ENCODE measurements around the gene MYZAP. TPM values are rescaled to one million over a fixed set of nuclear protein-coding genes. Genes with fewer than 3 reads are reported as not detected.

Gene MYZAP
- polyA plus RNA-seq, 1 donor from 2014 or later, result not detected

- no peaks in the 10 kb centered on the region for H3K9me3 ChIP-seq (ENCODE audit: low read length)
- no peaks in the 10 kb centered on the region for H3K9me2 ChIP-seq (ENCODE audit: insufficient read depth, low read length)
- no peak overlapping the region for H2AFZ ChIP-seq (ENCODE audit: low read depth, low read length)
- no peaks in the 10 kb centered on the region for H3K36me3 ChIP-seq (ENCODE audit: insufficient read depth, low read length)
- H3K4me2 ChIP-seq (ENCODE audit: low read length), result no peak overlapping the region
- no peak overlapping the region for H3K27ac ChIP-seq (ENCODE audit: low read length)
- no peak overlapping the region for H3K9ac ChIP-seq (ENCODE audit: low read length)
- no peaks in the 10 kb centered on the region for H3K27me3 ChIP-seq (ENCODE audit: insufficient read depth, low read depth, low read length)
- no peaks in the 10 kb centered on the region for H3K79me2 ChIP-seq (replicated peaks; ENCODE audit: insufficient read depth, low read length)
- TF ChIP-seq EP300 (conservative IDR thresholded peaks at IDR 0.05; ENCODE audit: poor library complexity, severe bottlenecking), result no peak
- TF ChIP-seq RAD21 (conservative IDR thresholded peaks at IDR 0.05), result peak; percentile 29
- TF ChIP-seq TAF1 (IDR thresholded peaks at IDR 0.05; ENCODE audit: low read depth), result no peak
- no peak for TF ChIP-seq MXI1 (conservative IDR thresholded peaks at IDR 0.05; ENCODE audit: poor library complexity, severe bottlenecking)
- TF ChIP-seq CTCF (IDR thresholded peaks at IDR 0.05; ENCODE audit: poor library complexity, severe bottlenecking), result peak; percentile 62
- TF ChIP-seq REST (IDR thresholded peaks at IDR 0.05; ENCODE audit: borderline replicate concordance), result no peak
- TF ChIP-seq SMC3 (conservative IDR thresholded peaks at IDR 0.05; ENCODE audit: poor library complexity), result peak; percentile 37
- H3F3A ChIP-seq (ENCODE audit: insufficient read depth, low read length, poor library complexity, severe bottlenecking), result no peaks in the 10 kb centered on the region
- no peaks in the 10 kb centered on the region for H4K20me1 ChIP-seq (ENCODE audit: insufficient read depth)
- H3K4me3 ChIP-seq (ENCODE audit: low read length), result no peak overlapping the region
Measured at GRCh38 chr15:57732526-57733331, 141.0 kb downstream of the MYZAP start.

- Histone ChIP-seq H4K20me1 (ENCODE audit: insufficient read depth) (no peaks in the 10 kb centered on the region), H2AFZ (ENCODE audit: low read depth, low read length) (no peak overlapping the region), H3K4me3 (ENCODE audit: low read length) (no peak overlapping the region), H3K9me3 (ENCODE audit: low read length) (no peaks in the 10 kb centered on the region), H3K79me2 (replicated peaks; ENCODE audit: insufficient read depth, low read length) (no peaks in the 10 kb centered on the region), H3K36me3 (ENCODE audit: insufficient read depth, low read length) (no peaks in the 10 kb centered on the region), H3F3A (ENCODE audit: insufficient read depth, low read length, poor library complexity, severe bottlenecking) (no peaks in the 10 kb centered on the region), H3K27ac (ENCODE audit: low read length) (no peak overlapping the region), H3K4me2 (ENCODE audit: low read length) (no peak overlapping the region), H3K9ac (ENCODE audit: low read length) (no peak overlapping the region), H3K27me3 (ENCODE audit: insufficient read depth, low read depth, low read length) (no peaks in the 10 kb centered on the region), H3K9me2 (ENCODE audit: insufficient read depth, low read length) (no peaks in the 10 kb centered on the region)
- TF ChIP-seq SMC3 (conservative IDR thresholded peaks at IDR 0.05; ENCODE audit: poor library complexity) (no peak), MXI1 (conservative IDR thresholded peaks at IDR 0.05; ENCODE audit: poor library complexity, severe bottlenecking) (no peak), TAF1 (IDR thresholded peaks at IDR 0.05; ENCODE audit: low read depth) (no peak), POLR2AphosphoS5 (IDR thresholded peaks at IDR 0.05) (no peak), CTCF (IDR thresholded peaks at IDR 0.05; ENCODE audit: poor library complexity, severe bottlenecking) (no peak), EZH2 (IDR thresholded peaks at IDR 0.05; ENCODE audit: borderline replicate concordance, insufficient read depth, low read length, poor library complexity, severe bottlenecking) (no peak), EP300 (conservative IDR thresholded peaks at IDR 0.05; ENCODE audit: poor library complexity, severe bottlenecking) (no peak), REST (IDR thresholded peaks at IDR 0.05; ENCODE audit: borderline replicate concordance) (no peak), RAD21 (conservative IDR thresholded peaks at IDR 0.05) (no peak)
Measured at GRCh38 chr15:57734860-57735259, 143.2 kb downstream of the MYZAP start.
